ENCODE measurements around the gene AP3S2.
"Not testable (repeated sequence)": the region's sequence is repeated elsewhere in the genome, so short reads cannot be mapped to it uniquely, and the experiment has no call there.

Gene AP3S2

DNA sequence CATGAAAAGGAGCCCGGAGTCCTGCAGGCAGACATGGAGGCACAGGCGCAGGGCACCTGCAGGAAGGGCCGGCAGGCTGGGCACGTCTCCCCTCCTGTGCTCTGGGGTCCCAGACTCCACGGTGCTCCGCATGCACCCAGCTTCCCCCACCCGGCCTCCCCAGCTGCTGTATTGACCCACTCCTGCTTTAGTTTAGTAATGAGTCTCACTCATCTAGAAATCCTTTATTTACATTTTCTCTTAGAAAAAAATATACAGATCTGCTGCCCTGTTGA lies 109.2 kb downstream of the AP3S2 start:
- Histone ChIP-seq H3K27me3 (ENCODE audit: insufficient read depth, low read length) (no peaks in the 10 kb centered on the region), H2AFZ (ENCODE audit: low read depth, low read length) (no peak overlapping the region), H3K9me3 (ENCODE audit: low read length) (peaks cover 6% of the 10 kb centered on the region), H3K4me3 (ENCODE audit: low read length) (no peak overlapping the region), H3K4me1 (ENCODE audit: insufficient read depth, low read length) (no peaks in the 10 kb centered on the region), H3K36me3 (ENCODE audit: insufficient read depth, low read length) (no peaks in the 10 kb centered on the region)

DNA sequence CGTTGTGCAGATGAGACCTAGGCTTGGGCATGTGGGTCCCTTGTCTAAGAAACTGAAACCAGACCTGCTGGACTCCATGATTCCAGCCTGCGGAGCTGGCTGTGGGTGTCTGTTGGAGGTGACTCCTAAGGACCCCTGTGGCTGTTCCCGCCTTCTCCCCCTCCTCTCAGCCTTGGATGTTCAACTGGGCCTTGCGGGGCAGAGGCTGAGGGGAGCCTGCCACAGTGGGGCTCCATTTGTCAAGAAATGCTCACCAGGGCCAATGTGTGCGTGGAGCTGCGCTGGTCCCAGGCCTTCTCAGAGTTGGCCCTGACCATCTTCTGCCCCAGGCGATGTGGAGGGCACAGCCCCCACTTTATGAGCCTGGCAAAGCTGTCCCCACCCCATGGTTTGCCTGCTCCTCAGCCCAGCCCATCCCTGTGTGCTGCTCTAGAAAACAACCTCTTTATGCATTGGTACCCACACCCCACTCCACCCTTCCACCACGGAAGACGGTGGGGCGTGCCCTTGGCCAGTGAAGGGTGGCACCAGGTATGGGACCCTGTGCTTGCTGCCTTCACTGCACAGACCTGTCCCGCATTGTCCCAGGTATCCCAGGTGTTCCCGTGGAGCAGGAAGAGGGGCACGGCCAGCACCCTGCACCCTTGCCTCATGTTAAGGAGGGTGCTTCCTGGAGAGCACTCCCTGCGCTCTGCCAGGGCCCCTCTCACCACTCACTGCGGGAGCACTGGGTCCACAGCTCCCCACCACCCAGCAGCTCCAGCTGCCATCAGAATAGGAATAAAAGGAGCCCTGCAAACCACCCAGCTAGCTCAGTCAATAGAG lies 109.7 kb downstream of the AP3S2 start:
- Histone ChIP-seq H3K4me1 (ENCODE audit: insufficient read depth, low read length) (no peaks in the 10 kb centered on the region), H3K27me3 (ENCODE audit: insufficient read depth, low read length) (no peaks in the 10 kb centered on the region), H2AFZ (ENCODE audit: low read depth, low read length) (no peak overlapping the region), H3K4me3 (ENCODE audit: low read length) (no peak overlapping the region), H3K36me3 (ENCODE audit: insufficient read depth, low read length) (no peaks in the 10 kb centered on the region), H3K9me3 (ENCODE audit: low read length) (peaks cover 6% of the 10 kb centered on the region)

DNA sequence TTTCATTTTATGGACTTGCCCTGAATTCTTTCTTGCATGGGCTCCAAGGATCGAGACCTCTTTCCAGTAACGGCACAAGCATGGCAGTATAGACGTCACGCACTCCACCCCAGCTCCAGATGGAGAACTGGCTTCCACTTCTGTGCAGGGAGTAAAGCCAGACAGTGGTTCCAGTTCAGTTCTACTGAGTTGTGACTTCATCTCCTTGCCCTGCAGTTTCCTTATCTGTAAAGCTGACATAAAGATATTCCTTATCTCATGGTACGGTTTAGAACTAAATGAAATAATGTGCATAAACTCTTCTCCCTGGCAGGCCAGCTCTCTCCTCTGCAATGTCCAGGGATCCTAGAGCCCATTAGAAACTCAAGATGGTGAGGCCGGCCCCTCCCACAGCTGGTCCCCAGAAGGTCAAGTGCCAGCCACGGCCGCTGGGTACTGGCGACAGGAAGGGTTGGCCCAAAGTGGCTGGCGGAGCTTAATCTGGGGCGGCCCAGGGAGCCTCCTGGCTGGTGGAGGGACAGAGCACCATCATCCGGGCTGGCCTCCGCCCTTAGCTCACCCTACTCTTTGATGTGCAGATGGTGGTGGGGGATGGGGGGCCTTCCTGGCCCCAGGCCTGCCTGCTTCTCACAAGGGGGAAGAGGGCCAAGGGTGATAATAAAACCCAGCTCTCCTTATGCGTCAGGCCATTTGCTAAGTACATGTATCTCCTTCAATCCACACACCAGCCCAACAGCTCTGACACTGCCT lies 110.5 kb downstream of the AP3S2 start:
- Histone ChIP-seq H3K27me3 (ENCODE audit: insufficient read depth, low read length) (peaks cover 4% of the 10 kb centered on the region), H3K4me1 (ENCODE audit: insufficient read depth, low read length) (no peaks in the 10 kb centered on the region), H2AFZ (ENCODE audit: low read depth, low read length) (no peak overlapping the region), H3K36me3 (ENCODE audit: insufficient read depth, low read length) (no peaks in the 10 kb centered on the region), H3K9me3 (ENCODE audit: low read length) (peaks cover 6% of the 10 kb centered on the region), H3K4me3 (ENCODE audit: low read length) (no peak overlapping the region)

DNA sequence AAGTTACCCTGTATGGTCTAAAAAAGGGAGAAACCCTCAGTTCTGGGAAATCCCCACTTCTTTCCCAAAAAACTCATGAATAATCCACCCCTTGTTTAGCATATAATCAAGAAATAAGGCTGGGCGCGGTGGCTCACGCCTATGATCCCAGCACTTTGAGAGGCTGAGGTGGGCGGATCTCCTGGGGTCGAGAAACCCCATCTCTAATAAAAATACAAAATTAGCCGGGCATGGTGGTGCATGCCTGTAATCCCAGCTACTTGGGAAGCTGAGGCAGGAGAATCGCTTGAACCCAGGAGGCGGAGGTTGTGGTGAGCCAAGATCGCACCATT lies 111.2 kb downstream of the AP3S2 start:
- H3K4me1 ChIP-seq (ENCODE audit: insufficient read depth, low read length); H2AFZ ChIP-seq (ENCODE audit: low read depth, low read length); H3K9me3 ChIP-seq (ENCODE audit: low read length); H3K4me3 ChIP-seq (ENCODE audit: low read length); H3K36me3 ChIP-seq (ENCODE audit: insufficient read depth, low read length); H3K27me3 ChIP-seq (ENCODE audit: insufficient read depth, low read length): not testable (repeated sequence)

DNA sequence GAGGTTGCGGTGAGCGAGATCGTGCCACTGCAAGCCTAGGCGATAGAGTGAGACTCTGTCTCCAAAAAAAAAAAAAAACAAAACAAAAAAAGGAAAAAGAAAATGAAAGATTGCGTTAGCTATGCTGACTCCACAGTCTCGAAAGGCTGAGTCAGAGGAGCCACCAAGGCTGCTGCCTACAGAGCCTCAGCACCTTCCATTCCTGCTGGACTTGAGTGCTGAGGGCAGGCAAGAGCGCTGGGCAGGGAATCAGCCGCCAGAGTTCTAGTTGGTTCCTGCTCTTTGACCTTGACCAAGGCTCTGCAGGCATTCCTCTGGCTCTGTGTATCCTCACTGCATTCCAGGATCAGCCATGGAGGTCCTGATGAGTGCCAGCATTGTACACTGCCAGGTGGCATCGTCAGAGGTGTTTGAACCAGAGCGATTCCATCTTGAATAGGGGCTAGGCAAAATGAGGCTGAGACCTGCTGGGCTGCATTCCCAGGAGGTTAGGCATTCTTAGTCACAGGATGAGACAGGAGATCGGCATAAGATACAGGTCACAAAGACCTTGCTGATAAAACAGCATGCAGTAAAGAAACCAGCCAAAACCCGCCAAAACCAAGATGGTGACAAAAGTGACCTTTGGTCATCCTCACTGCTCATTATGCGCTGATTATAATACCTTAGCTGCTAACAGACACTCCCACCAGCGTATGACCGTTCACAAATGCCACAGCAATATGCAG lies 111.7 kb downstream of the AP3S2 start:
- H2AFZ ChIP-seq (ENCODE audit: low read depth, low read length), result no peak overlapping the region
- no peaks in the 10 kb centered on the region for H3K9me3 ChIP-seq (ENCODE audit: low read length)
- H3K4me1 ChIP-seq (ENCODE audit: insufficient read depth, low read length), result no peaks in the 10 kb centered on the region
- no peak overlapping the region for H3K4me3 ChIP-seq (ENCODE audit: low read length)
- no peaks in the 10 kb centered on the region for H3K36me3 ChIP-seq (ENCODE audit: insufficient read depth, low read length)
- peaks cover 7% of the 10 kb centered on the region for H3K27me3 ChIP-seq (ENCODE audit: insufficient read depth, low read length)

DNA sequence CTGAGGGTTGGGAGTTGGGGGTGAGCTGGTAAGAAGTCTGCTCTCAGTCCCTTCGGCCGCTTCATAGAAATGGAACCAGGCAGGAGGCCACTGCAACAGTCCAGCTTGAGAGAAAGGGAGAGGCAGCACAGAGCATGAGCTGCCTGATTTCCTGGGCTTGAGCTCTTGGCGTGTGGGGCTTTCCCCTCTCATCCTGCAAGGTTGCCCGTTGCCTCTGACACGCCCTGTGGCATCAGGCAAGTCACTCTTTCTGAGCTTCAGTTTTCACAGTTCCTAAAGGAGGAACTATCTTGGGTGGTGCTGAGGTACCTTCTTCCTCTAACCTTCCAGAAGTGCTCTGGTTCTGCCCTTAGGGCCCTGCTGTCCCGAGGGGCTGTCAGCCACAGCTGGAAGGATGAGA lies 112.7 kb downstream of the AP3S2 start:
- H3K36me3 ChIP-seq (ENCODE audit: insufficient read depth, low read length), result no peaks in the 10 kb centered on the region
- H2AFZ ChIP-seq (ENCODE audit: low read depth, low read length), result no peak overlapping the region
- peaks cover 7% of the 10 kb centered on the region for H3K27me3 ChIP-seq (ENCODE audit: insufficient read depth, low read length)
- H3K9me3 ChIP-seq (ENCODE audit: low read length), result no peaks in the 10 kb centered on the region
- H3K4me3 ChIP-seq (ENCODE audit: low read length), result no peak overlapping the region
- H3K4me1 ChIP-seq (ENCODE audit: insufficient read depth, low read length), result no peaks in the 10 kb centered on the region

DNA sequence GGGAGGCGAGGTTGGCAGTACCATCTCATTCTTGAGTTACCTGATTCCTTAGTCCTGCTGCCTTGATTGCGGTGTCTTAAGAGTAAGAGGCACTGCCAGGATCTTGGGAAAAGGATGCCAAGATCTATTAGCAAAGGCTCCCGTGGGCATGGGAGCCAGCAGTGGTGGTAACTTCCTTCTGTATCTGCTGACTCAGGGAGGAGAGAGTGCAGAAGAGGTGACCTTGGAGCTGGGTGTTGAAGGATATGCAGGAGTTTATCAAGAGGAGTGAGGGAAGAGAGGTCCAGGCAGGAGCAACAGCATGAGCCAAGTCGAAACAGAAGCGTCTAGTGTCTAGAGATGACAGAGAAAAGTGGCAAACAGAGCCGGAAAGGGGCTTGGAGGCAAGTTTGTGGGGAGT lies 113.2 kb downstream of the AP3S2 start:
- Histone ChIP-seq H3K36me3 (ENCODE audit: insufficient read depth, low read length) (no peaks in the 10 kb centered on the region), H3K9me3 (ENCODE audit: low read length) (no peaks in the 10 kb centered on the region), H3K27me3 (ENCODE audit: insufficient read depth, low read length) (peaks cover 7% of the 10 kb centered on the region), H3K4me1 (ENCODE audit: insufficient read depth, low read length) (no peaks in the 10 kb centered on the region), H3K4me3 (ENCODE audit: low read length) (no peak overlapping the region), H2AFZ (ENCODE audit: low read depth, low read length) (no peak overlapping the region)

Measured in neuron (in vitro differentiated cells).